NCI-H2227 treated with DMSO at 0.1 percent for 48 hours (cell line): Measurements from ENCODE around the gene PSMG4.
"Not testable (repeated sequence)": the region's sequence is repeated elsewhere in the genome, so short reads cannot be mapped to it uniquely, and the experiment has no call there.

Experiments
- DNase-seq: peaks from one replicate; lab custom pipeline; 2025; lab: John Stamatoyannopoulos, UW

The PSMG4 gene

DNA sequence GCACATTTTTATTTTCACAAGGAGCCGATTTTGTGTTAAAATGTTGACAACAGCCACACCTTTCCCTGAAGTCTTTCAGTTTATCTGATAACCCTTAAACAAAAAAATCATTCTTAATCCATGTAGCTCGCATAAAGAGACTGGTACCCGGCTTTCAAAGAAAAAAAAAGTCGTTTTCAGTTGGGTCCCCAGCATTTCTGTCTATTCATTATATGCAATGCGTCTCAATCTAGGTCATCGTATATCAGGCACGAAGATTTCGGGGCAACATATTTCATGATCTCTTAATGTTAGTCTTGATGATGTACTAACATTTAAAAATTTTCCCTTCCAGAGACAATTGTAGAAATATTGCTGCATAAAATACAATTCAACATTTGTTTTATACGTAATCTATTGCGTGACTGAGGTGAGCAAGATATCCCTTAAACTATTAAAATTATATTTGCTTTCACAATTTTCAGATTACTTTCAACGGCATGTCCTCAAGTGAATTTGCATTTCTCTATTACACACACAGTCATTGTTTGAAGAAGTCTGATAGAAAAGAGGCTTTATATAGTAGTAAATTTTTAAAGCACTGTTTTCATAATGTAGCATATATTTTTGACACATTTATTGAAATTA is 28.4 kb upstream of the PSMG4 start:
- DNase-seq: peak; percentile 34

DNA sequence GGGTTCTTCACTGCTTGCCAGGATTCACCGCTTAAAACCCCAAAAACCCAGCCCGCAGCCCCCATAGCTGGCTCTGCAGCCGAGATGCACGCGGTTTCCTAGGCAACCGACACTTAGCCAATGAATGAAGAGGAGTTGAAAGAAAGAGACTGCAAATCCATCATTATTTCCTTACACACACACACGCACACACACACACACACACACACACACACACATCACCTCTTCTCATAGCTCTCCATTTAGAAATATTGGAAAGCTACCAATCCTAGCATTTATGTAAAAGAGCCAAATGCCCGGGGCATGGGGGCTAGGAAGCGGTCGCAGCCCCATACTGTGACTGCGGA is 27.9 kb upstream of the PSMG4 start:
- peak; percentile 92 for DNase-seq

DNA sequence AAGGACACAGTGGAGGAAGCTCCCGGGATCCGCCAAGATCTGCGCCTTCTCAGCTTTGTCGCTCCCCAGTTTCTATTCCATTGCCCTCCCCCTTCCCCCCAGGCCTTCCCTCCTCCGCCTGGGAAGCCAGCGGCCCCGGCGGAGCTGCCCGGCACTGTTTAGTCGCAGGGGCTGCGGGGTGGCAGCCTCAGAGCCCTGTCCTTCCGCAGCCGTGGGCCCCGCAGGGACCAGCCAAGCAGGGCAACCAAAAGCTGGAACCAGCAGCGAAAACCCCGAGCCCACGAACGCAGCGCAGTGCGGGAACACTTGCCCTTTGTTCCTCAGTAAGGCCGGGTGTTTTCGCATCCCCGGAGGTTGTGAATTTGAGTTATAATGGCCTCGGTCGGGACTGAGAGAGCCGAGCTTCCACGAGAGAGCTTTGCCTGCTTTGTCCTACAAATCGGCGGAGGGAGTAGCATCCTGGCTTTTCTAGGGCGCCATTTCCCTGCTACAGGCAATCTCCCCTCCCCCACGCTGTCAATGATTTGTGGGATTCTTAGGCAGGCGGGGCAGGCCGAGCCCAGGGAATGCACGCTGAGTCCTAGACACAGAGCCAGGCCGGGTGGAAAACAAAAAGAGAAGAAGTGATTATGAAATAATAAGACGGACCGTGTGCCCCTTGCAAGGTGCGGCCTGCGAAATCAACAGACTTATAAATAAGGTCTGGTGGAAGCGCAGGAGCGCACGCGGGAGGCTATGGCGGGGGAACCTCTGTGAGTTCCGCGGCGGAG is 27.3 kb upstream of the PSMG4 start:
- DNase-seq: peak; percentile 95

DNA sequence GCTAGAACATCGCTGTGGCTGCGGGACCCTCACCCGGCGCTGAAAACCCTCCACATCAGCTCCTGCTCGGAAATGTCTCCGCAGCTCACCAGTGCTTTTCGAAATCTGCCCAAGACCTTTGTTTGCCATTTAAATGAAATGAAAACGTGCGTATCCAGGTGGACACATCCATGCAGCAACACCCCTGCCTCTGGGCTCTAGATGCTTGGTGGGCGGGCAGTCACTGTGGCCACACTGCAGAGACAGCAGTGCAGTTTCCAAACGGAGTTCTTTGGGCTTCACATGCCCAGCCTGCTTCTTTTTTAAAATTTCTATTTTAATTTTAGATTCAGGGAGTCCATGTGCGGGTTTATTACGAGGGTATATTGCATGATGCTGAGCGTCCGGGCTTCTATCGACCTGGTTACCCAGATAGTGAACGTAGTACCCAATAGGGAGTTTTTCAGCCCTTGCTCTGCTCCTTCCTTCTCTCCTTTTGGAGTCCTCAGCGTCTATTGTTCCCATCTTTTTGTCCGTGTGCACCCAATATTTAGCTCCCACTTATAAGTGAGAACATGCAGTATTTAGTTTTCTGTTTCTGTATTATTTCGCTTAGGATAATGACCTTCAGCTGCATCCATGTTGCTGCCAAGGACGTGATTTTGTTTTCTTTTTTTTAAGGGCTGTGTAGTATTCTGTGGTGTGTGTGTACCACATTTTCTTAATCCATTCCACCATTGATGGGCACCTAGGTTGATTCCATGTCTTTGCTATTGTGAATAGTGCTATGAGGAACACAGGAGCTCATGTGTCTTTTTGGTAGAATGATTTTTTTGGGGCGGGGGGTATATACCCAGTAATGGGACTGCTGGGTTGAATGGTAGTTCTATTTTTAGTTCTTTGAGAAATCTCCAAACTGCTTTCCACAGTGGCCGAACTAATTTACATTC is 26.5 kb upstream of the PSMG4 start:
- peak; percentile 78 for DNase-seq

DNA sequence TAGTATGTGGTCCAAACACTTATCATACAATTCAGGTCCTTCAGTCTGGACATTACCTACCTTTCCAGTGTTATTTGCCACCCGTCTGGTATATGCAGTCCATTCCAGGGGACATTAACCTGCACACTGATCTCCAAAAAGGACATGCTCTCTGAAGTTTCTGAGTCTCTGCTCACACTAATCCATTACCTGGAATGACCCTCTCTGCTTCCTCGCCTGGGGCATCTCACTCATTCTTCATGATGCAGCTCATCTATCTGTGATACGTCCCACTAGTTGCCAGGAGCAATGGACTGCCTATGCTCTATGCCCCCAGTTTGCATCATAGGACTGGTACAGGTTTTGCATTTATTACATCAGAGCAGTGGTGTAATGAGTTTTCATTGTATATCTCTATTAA is 25.4 kb upstream of the PSMG4 start:
- peak; percentile 23 for DNase-seq

DNA sequence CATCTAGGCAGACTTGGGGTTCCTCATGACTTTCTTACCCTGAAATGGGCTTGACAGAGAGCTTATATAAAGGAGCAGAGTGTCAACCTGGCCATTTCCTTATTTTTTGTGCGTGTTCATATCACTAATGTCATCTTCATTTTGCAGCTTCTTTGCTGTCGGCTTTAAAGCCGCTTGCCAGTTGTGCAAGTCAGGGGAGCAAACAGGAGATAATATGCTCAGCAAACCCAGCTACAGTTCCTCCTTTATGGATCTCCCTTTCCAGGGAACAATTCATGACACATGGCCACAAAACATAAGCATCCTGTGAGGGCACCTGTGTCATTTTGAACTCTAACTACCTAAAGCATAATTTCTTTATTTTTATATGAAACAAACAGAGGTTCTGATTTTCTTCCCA is 24.8 kb upstream of the PSMG4 start:
- DNase-seq: peak; percentile 64

DNA sequence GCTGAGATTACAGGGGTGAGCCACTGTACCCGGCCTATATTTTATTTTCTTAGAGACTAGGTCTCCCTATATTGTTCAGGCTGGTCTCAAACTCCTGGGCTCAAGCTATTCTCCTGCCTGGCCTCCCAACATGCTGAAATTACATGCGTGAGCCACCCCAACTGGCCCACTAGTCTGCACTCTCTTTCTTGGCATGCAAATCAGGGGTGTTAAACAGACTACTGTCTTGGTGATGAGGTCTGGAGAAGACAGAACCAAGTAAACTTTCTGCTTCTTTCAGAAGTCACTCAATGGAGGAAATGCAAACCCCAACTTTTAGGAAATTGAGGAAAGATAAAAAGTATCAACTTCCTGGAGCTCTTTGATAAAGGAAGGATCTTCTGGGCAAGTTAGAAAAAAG is 23.3 kb upstream of the PSMG4 start:
- DNase-seq: no peak

DNA sequence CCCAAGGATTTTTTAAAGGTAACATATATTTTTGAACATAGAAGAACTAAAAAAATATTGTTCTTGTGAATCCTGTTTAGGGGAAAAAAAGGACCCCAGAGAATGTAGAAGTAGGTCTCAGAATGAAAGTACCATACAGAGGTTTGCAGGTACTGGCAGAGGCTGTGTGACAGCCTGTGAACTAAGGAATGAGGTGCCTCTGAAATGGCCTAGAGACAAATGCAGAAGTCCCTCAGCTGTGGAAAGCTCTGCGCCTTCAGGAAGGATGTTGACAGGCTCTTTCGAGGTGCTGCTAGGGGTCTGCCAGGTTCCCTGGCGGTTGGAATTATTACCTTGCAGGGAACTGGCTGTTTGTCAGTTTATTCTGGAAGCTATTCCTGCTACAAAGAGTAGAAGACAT is 22.7 kb upstream of the PSMG4 start:
- no peak for DNase-seq

DNA sequence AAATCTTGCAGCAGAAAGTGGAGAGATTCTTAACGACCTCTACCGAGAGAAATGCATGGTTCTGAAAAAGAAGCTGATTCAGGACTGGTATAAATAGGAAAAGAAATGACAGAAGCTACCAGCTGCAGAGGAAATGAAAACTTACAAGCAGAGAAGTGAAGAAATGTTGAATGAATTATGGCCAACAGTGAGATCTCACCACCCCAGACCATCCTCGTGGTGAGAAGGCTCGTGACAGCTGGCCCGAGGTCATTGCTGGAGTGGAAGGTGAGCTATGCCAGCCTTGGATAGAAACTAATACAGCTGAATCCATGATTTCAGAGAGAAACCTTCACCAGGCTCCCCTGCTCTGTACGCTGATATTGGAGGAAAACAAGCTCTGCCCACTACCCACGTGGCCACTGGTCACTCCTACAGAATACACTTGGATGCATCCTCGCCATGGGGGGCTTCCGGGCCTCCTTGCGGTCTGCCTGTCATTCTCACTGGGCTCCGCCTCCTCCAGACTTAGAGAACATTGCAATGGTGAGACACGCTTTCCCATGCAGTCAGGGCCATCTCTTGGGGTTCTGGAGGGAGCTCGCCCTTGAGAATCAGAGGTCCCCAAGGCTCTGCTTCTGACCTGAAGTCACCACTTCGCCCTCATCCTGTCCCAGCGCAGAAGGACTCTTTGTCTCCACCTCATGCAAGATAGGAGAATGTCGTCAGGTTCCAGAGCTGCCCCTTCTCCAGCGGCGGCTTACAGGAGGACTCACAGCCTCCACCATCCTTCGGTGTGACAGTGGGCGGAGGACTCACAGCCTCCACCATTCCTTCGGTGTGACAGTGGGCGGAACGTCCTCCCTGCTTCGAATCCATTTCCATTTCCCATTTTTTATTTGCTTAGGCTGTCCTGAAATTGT is 20.7 kb upstream of the PSMG4 start:
- DNase-seq: no peak

DNA sequence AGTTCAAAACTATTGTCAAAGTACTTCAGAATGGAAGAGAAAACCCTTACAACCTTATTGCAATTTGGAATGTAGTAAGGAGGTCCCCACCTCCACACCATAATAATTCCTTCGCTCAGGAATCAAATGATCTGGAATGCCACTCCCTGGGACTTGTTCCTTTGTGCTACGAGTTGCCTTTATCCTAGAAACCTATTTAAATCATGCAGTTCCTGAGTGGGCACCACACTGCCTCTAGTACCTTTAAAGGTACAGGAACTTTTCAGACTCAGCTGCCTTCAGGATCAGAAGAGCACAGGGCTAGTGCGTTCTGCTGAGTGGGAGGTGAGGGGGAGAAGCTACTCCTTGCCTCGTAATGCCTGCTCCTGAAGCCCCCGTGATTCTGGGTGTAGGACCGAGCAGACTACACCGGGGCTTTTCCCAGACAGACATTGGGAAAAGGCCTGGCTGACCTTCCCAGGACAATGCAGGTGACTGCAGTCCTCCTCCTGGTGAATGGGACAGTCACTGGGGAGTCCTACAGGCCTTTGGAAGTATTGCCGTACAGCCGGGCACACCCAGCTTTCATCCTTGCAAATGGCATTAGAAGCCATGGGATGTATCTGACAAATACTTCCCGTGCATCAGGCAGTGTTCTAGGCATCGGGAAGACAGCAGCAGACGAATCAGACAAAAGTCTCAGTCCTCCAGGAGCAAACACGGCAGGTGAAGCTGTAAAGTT is 19.5 kb upstream of the PSMG4 start:
- no peak for DNase-seq

DNA sequence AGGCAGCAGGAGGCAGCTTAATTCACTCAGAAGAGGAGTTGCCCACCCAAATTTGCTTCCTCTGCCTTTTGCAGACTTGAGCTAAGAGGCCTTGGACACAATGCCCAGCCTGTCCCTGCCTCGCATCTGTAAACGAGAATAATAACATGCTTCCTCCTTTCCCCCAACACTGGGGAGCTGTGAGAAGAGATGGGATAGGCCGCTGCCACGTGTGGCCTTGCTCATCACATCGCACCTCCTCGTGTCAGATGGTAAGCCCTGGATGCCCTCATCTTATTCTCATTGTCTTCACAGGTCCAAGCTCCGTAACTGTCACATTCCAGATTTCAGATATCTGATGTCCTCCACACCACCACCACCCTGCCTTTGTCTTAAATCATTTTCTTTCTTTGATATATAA is 18.2 kb upstream of the PSMG4 start:
- DNase-seq: peak; percentile 19

DNA sequence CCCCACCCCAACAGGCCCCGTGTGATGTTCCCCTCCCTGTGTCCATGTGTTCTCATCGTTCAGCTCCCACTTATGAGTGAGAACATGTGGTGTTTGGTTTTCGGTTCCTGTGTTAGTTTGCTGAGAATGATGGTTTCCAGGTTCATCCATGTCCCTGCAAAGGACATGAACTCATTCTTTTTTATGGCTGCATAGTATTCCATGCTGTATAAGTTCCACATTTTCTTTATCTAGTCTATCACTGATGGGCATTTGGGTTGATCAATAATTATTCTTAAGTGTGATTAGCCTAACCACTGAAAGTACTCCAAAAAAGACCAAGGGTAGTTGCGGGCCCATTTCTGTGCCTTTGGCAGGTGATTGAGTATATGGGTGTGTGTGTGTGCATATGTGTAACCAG is 17.0 kb upstream of the PSMG4 start:
- not testable (repeated sequence) for DNase-seq

DNA sequence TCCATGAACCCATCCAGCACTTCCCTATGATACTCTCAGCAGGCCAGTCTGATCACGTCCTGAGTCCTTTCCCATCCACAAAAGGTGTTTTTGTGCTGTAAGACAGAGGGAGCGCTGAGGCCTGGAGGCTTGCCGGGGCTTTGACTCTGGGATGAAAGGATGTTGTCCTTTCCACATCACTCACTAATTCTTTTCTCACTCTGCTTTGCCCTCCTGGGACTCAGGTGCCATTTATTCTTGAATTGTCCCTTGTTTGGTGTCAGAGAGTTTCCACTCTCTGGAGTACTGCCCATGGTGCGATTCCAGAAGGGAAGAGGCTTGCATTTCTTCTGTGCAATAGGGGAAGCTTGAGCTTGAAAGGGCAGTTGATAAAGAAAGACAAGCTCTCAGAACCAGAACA is 16.0 kb upstream of the PSMG4 start:
- DNase-seq: no peak

DNA sequence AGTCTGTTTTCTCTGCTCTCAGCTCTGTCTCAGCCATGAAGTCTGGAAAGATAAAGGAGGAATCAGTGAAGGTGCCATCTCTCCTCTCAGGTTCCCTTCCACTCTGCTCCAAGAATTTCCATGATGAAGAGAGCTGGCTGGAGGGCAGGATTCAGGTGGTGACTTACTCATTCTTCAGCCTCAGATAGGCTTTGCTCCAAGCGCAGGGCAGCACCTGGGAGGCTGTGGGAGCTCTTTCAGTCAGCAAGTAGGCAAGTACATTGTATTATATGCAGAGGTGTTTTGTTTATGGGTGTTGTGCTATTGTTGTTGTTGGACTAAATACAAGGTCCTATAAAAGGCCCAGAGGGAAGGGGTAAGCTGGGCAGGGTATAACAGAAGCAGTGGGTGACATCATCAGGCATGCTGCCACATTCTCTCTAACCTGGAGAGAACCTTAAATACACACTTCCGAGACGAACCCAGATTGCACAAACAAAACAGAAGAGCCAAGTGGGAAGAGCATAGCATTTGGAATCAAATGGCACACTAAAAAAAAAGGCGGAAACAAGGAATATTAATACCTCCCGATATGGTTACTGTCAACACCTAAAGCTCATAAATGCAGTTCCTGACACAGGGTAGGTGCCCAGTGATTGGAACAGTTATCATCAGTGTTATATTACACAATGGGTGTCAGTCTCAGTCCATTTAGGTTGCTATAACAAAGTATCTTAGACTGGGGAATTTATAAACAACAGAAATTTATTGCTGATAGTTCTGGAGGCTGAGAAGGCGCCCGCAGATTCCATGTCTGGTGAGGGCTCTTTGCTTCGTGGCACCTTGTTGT is 14.5 kb upstream of the PSMG4 start:
- no peak for DNase-seq

DNA sequence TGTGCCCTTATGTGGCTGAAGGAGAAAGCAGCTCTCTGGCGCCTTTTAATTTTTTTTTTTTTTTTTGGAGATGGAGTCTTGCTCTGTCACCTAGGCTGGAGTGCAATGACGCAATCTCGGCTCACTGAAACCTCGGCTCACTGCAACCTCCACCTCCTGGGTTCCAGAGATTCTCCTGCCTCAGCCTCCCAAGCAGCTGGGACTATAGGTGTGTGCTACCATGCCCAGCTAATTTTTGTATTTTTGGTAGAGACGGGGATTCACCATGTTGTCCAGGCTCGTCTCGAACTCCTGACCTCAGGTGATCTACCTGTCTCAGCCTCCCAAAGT is 13.9 kb upstream of the PSMG4 start:
- not testable (repeated sequence) for DNase-seq

DNA sequence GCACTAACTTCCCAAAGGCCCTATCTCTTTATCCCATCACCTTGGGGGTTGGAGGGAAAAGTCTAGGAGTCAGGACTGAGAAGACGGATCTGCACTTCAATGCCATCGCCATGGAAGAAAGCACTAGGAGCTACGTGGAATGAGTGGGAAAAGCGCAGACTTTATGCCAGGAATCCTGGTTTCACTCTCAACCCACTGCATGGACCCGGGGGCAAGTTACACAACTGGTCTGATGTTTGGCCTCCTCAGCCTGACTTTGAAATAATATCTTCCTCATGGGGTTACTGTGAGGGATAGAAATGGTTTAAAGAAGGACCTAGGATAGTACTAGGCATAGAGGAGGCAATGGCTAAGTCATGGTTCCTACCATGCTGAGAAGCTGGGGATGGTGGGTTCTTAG is 13.5 kb upstream of the PSMG4 start:
- DNase-seq: no peak

DNA sequence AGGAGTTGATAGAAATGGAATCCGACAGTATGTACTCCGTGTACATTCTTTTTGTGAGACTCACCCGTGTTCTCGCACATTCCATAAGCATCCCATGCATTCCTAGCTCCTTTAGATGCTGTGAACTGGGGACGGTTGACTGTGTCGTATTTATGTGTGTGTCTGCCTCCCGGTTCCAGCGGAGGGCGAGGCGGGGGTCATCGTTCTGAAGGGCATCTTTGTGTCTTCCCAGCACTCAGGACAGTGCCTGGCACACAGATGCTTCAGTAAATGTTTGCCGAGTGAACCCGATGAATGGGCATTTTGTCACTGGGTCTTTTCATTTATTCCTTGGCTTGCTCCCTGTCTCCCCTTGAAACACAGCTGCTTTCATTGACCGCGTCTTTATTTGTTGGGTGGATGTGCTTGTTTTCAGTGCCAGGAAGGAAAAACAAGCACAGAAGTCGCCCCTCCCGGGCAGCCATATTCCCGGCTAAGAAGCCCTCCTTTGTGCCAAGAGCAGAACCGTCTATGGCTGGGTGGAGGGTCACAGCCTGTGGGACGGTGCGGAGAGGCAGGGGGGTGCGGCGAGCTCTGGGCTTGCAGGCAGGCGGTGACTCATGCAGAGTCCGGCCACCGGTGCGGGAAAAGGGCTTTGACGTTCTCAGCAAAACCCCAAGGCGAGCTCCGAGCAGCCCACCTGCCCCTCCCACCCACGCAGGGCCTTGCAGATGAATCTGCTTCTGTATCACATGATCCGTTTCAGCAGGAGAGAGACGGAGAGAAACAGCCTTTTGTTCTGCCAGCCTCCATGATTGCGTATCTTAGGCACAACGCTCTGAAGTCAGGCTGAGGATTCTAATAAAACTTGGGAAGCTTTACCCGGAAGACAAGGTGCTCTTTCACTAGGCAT is 11.2 kb upstream of the PSMG4 start:
- peak; percentile 88 for DNase-seq

DNA sequence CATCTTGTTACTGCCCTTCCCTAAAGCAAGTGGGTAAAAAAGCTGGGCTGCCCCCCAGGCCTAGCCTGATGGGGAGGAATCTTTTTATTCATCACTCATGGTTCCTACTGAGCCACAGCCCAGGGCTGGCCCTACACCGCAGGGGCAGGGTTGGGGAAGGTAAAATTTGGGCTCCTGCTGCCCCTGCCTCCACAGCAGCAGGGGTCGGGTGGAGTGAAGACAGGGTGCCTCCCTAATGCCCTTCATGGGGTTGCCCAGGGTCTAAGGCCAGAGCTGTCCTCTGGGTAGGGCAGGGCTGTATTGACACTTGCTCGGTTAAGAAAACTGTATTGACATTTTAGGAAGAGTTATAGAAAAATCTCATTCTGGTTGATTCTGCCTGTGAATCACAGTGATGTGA is 8.9 kb upstream of the PSMG4 start:
- no peak for DNase-seq

DNA sequence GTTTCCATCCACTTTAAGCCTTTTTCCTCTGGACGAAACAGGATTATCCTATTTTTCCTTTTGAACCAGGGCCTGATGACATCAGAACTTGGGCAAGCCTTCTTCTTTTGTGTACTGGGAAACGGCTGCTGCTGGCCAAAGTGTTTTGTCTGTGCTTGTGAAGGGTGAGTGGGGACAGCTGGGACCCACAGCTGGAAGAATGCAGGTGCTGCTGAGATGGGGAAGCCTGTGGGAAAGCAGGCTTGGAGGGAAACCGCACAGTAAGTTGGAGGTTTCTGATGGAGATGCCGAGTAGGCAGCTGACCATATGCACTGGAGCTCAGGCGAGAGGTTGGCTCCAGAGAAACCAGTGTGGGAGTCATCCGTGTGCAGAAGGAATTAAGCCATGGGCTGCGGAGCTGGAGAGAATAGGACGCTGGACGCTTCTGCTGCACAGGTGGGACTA is 8.5 kb upstream of the PSMG4 start:
- no peak for DNase-seq
